Body of pancreas (tissue), 4 donors: ENCODE data around the gene COL19A1.

ENCODE experiments used
- CTCF ChIP-seq, 7 experiments: fragments of 450-650 bp in 4 of 7; fragments of 200-600 bp in 3 of 7; sonication (generic) in 3 of 7; IDR thresholded peaks; one replicate each; pipeline ENCODE4 v1.5.1; 2016 to 2019; ENCODE audit warnings: antibody characterized with exemption in 7 of 7
- POLR2A ChIP-seq, 3 donors: fragments of 450-650 bp; IDR thresholded peaks; one replicate each; pipeline ENCODE4 v1.6.1; 2016; ENCODE audit warnings: antibody characterized with exemption in 3 of 3, mild to moderate bottlenecking in 2 of 3

DNA sequence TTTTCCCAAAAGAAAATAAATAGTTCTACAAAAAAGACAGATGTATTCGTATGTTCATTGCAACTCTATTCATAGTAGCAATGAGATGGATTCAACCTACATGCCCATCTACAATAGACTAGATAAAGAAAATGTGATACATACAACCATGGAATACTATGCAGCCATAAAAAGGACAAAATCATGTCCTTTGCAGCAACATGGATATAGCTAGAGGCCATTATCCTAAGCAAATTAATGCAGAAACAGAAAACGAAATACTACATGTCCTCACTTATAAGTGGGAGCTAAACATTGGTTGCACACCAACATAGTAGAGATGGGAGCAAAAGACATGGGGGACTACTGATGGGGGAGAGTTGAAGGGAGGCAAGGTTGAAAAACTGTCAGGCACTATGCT is 278.8 kb downstream of the COL19A1 start:
- TF ChIP-seq CTCF (IDR thresholded peaks at IDR 0.05): no peak
- TF ChIP-seq POLR2A (IDR thresholded peaks at IDR 0.05): no peak
